Tongue (tissue), 2 donors: ENCODE data around the gene CRLF2. TPM values are rescaled to one million over a fixed set of nuclear protein-coding genes. Genes with fewer than 3 reads are reported as not detected.
A peak's percentile ranks its signal among the peaks of the same experiment; 100 is the strongest.
"Not testable (repeated sequence)": the region's sequence is repeated elsewhere in the genome, so short reads cannot be mapped to it uniquely, and the experiment has no call there.

Experiments used
- DNase-seq: peaks from one replicate; pipeline ENCODE4 v3.0.0-alpha.2; 2015
- total RNA-seq: library from RNA; depleted of rRNA; stranded (reverse); fragments of >200 nt; gene quantifications from one replicate; pipeline ENCODE4 v1.2.3, GENCODE V29; 2014

Gene CRLF2
- total RNA-seq, 1 donor from 2014 or later: not detected

- DNase-seq: no peak
Measured at GRCh38 chrX:1167918-1168481, 44.4 kb downstream of the CRLF2 start.

DNA sequence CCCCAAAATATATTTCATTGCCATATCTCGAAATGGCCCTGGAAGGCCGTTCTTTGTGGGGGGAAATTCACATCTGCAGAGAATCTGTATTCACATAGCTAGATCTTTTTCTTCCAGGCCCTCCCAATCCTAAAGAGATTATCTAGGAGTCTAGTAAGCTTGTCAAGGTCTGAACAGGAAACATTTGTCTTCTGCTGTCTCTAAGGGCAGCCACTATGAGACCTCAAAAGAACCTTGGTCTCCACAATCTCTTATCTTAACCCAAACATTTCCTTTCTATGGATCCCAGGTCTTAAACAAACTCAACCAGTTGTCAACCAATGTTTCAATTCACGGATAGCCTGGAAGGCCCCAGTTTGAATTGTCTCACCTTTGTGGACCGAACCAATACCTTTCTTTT, 45.0 kb downstream of the CRLF2 start:
- no peak for DNase-seq

- DNase-seq: peak; percentile 82
Measured at GRCh38 chrX:1165535-1166196, 46.8 kb downstream of the CRLF2 start.

- peak; percentile 50 for DNase-seq
Measured at GRCh38 chrX:1164322-1165288, 47.8 kb downstream of the CRLF2 start.

- DNase-seq: no peak
Measured at GRCh38 chrX:1163231-1163630, 49.2 kb downstream of the CRLF2 start.

GRCh38 chrX:1162119-1162916, 50.1 kb downstream of the CRLF2 start:
- DNase-seq: no peak

DNA sequence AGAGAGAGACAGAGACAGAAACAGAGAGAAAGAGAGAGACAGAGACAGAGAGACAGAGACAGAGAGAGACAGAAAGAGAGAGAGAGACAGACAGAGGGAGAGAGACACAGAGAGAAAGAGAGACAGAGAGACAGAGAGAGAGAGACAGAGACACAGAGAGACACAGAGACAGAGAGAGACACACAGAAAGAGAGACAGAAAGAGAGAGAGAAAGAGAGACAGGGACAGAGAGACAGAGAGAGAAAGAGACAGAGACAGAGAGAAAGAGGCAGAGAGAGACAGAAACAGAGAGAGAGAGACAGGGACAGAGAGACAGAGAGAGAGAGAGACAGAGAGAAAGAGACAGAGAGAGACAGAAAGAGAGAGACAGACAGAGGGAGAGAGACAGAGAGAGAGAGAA, 52.9 kb downstream of the CRLF2 start:
- DNase-seq: no peak

GRCh38 chrX:1156681-1157455, 55.6 kb downstream of the CRLF2 start:
- not testable (repeated sequence) for DNase-seq

DNA sequence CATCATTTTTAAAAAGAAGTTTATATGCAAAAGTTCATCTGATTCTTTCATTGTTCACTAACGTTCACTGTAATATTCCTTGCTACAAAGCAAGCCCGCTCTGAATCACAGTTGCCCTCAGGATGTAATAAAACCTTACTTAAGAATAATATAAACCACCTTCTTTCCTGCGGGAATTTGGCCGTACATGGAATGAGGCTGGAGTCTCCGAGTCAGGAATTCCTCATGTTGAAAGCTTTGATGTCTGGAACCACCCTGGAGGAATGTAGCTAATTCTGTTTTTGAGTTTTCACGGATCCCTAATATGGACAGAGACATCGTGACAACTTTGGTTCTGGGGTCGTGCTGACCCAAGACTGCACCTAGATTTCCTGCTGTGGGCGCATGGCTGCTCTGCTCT, 58.5 kb downstream of the CRLF2 start:
- DNase-seq: no peak

DNA sequence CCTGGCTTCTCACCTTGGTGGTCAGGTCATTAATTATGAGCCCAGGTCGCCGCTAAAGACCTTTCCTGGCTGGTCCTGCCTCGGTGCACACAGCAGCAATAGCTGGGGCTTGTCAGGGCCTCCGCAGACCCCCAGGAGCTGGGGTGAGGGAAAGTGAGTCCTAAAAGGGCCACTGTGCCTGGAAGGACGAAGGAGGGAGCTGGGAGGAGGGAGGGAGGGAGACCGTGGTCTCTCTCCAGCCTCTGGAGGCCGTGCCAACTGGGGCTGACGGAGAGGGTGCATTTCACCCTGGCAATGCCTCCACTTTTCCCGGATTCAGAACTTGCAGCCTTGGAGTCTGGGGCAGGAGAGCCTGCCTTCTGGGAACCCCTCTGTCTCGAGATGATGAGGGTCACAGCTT, 60.4 kb downstream of the CRLF2 start:
- DNase-seq: no peak

GRCh38 chrX:1151378-1152077, 60.9 kb downstream of the CRLF2 start:
- no peak for DNase-seq

- DNase-seq: no peak
Measured at GRCh38 chrX:1150569-1151347, 61.7 kb downstream of the CRLF2 start.

DNA sequence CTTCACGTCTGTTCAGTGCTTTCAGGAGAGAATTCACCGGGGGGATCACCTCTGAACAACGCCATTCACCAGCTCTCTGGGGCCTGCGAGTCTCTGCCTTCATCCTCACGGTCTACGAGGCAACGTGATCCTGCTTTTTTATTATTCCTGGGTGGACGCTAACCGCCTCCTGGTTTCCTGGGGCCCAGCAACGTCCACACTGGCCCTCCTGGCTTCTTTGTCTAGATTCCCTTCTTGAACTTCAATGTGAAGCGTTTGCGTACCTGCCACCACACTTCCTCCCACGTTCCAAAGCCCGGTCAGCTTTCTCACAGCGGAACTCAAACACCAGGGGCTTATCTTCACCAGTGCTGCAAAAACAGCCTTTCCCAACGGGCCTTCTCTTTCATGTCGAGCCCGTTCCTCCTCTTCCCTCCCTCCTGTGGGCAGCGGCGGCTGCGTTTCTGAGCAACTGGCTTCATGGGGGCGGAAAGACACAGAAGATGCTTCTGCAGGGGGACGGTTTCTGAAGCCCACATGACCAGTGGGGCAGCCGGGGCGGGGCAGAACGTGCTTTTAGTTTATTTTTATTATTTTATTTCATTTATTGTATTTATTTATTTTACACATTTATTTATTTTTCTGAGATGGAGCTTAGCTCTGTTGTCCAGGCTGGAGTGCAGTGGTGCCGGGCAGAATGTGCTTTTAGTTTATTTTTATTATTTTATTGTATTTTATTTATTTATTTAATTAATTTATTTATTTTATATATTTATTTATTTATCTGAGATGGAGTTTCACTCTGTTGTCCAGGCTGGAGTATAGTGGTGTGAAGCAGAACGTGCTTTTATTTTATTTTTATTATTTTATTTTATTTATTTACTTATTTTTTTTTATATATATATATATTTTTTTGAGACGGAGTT, 64.6 kb downstream of the CRLF2 start:
- DNase-seq: no peak

DNA sequence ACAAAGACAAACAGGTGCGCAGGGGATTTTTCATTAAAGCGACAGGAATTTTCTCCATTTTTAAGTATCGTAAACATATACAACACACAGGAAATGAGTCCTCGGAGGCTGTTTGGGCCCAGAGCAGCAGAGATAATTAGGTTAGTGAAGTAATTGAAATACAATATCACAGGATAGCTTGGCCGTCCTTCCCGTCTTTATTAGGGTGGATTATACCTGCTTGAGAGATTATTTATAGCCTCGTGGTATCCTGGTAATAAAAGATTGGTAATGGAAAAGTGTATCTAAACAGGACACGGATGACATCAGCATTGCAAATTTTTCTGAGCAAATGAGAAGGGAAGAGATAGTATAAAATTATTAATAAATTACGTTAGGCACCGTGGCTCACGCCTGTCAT, 68.2 kb downstream of the CRLF2 start:
- no peak for DNase-seq
